T follicular helper cell (primary cell): ENCODE measurements around the gene SOWAHD.
"Not testable (repeated sequence)": the region's sequence is repeated elsewhere in the genome, so short reads cannot be mapped to it uniquely, and the experiment has no call there.

Source experiments
- DNase-seq: peaks from one replicate; pipeline ENCODE4 v3.0.0-alpha.2; 2020; ENCODE audit warnings: low read depth

SOWAHD gene

GRCh38 chrX:119758731-119759247, 401 bp downstream of the SOWAHD start:
- peak; percentile 9 for DNase-seq

- no peak for DNase-seq
These were observed 919 bp downstream of the SOWAHD start for GRCh38 chrX:119759248-119759766.

- DNase-seq: no peak
These were observed 1.9 kb downstream of the SOWAHD start for GRCh38 chrX:119760026-119760877.

GRCh38 chrX:119762718-119763117, 4.3 kb downstream of the SOWAHD start:
- DNase-seq: no peak

- no peak for DNase-seq
These were observed 4.8 kb downstream of the SOWAHD start for GRCh38 chrX:119763181-119763580.

GRCh38 chrX:119763836-119764387, 5.5 kb downstream of the SOWAHD start:
- no peak for DNase-seq

- not testable (repeated sequence) for DNase-seq
These were observed 10.0 kb downstream of the SOWAHD start for GRCh38 chrX:119768436-119768835.

GRCh38 chrX:119769388-119769787, 11.0 kb downstream of the SOWAHD start:
- not testable (repeated sequence) for DNase-seq

GRCh38 chrX:119775517-119776238, 17.3 kb downstream of the SOWAHD start:
- no peak for DNase-seq

- DNase-seq: no peak
These were observed 20.4 kb downstream of the SOWAHD start for GRCh38 chrX:119778829-119779228.

- DNase-seq: no peak
These were observed 24.6 kb downstream of the SOWAHD start for GRCh38 chrX:119783026-119783425.

GRCh38 chrX:119784747-119785446, 26.5 kb downstream of the SOWAHD start:
- peak; percentile 37 for DNase-seq

- DNase-seq: peak; percentile 19
These were observed 32.6 kb downstream of the SOWAHD start for GRCh38 chrX:119790977-119791436.

GRCh38 chrX:119791437-119792231, 33.2 kb downstream of the SOWAHD start, which contains the start of gene RPL39:
TSS of gene RPL39 (minus strand) at chrX:119791630. CDS start at chrX:119791576, 54 bp downstream.
- peak; percentile 69 for DNase-seq

- DNase-seq: no peak
These were observed 43.1 kb downstream of the SOWAHD start for GRCh38 chrX:119801253-119802221.

- DNase-seq: no peak
These were observed 44.2 kb downstream of the SOWAHD start for GRCh38 chrX:119802546-119802945.

GRCh38 chrX:119808461-119808860, 50.1 kb downstream of the SOWAHD start:
- DNase-seq: not testable (repeated sequence)

GRCh38 chrX:119809185-119809666, 50.8 kb downstream of the SOWAHD start:
- DNase-seq: no peak
